GM21381 (cell line): ENCODE data around the gene LATS1.
"Not testable (repeated sequence)": the region's sequence is repeated elsewhere in the genome, so short reads cannot be mapped to it uniquely, and the experiment has no call there.

Source experiments
- ATAC-seq: cut with Tn5 transposase; IDR thresholded peaks from one replicate; pipeline ENCODE4 v1.9.1; 2021; ENCODE audit warnings: mild to moderate bottlenecking, moderate library complexity; ENCODE audit not compliant: unreplicated experiment

The LATS1 gene

GRCh38 chr6:149717588-149718458, at the start of gene LATS1:
Gene LATS1, minus strand, starts transcription at chr6:149718101. Its CDS starts 15,975 bp downstream, at chr6:149702126.
- peak; percentile 83 for ATAC-seq

DNA sequence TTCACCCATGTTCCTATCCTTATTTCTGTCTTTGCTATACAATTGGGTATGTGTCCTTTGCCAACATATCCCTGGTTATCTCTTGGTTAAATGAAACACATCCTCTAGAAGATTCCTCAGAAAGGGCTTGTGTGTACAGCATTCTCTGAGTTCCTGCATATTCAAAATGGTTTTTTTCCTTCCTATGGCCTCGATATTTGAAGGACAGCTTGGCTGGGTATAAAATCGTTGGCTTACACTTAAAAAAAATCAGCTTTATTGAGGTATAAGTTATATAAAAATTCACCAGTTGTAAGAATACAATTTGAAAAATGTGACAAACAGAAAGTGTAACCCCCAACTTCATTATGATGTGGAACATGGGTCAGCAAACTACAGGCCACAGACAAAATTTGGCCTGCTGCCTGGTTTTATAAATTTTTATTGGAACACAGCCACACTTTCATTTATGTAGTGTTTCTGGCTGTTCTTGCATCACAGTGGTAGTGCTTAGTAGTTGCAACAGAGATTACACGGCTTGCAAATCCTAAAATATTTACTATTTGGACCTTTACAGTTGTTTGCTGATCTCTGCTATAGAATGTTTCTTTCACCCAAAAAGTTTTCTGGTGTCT, 48.4 kb upstream of the LATS1 start:
- ATAC-seq, result no peak

- no peak for ATAC-seq
Measured at GRCh38 chr6:149763866-149764265, 46.0 kb upstream of the LATS1 start.

GRCh38 chr6:149761438-149761837, 43.5 kb upstream of the LATS1 start:
- peak; percentile 97 for ATAC-seq

GRCh38 chr6:149756261-149756636, 38.3 kb upstream of the LATS1 start:
- ATAC-seq, result no peak

- ATAC-seq, result peak; percentile 88
Measured at GRCh38 chr6:149755300-149756260, 37.7 kb upstream of the LATS1 start.

DNA sequence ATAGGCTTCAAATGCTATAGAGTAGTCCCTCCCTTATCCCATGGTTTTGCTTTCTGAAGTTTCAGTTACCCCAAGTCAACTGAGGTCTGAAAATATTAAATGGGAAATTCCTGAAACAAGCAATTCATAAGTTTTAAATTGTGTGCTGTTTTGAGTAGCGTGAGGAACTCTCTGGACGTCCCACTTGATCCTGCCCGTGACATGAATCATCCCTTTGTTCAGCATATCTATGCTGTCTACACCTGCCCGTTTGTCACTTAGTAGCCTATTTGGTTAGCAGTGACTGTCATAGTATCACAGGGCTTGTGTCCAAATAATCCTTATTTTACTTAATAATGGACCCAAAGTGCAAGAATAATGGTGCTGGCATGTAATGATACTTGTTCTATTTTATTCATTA, 36.6 kb upstream of the LATS1 start:
- no peak for ATAC-seq

DNA sequence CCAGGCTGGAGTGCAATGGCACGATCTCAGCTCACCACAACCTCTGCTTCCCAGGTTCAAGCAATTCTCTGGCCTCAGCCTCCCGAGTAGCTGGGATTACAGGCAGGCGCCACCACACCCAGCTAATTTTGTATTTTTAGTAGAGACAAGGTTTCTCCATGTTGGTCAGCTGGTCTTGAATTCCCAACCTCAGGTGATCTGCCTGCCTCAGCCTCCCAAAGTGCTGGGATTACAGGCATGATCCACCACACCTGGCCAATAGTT, 35.4 kb upstream of the LATS1 start:
- not testable (repeated sequence) for ATAC-seq

DNA sequence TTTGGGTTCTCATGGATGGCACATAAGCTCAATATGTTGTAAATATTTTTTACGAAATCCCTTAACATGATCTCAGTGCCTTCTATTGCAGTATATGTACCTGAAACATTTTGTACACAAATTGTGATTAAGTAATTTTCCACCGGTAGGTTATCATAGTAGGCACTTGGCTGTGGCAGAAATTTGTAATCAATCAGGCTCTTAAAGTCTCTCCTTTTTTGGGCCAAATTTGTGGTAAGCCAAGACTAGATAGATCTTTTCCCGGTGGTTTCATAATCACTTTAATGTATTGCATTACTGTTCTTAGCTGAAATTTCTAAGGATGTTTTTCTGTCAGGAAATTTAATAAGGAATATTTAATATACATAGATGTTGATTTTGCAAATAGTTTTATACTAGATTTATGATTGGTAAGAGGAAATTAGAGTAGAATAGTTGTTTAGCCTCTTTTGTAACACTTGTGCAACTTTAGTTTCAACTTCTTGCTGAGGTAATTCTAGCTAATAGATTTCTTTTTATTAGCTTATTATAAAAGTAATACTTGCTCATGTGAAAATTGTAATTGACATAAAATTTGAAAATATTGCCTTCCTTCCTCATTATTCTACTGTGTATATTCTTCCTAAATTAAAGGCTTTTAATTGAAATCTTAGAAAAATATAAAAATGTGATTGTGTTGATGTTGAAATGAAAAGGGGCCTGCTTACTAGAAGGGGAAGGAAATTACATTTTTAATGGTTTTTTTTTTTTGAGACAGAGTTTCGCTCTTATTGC, 34.9 kb upstream of the LATS1 start:
- ATAC-seq, result no peak

GRCh38 chr6:149751920-149752319, 34.0 kb upstream of the LATS1 start:
- ATAC-seq, result not testable (repeated sequence)

DNA sequence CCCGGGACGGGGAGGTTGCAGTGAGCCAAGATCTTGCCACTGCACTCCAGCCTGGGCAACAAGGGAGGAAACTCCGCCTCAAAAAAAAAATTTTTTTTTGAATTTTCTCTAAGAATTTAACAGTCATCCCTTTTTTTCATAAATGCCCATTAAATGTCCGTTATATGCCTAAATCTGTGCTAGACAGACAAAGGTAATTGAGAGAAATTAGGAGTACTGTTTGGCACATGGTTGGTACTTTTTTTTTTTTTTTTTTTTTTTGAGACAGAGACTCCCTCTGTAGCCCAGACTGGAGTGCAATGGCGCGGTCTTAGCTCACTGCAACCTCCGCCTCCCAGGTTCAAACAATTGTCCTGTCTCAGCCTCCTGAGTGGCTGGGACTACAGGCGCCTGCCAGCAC, 33.3 kb upstream of the LATS1 start:
- ATAC-seq, result no peak

- ATAC-seq, result peak; percentile 35
Measured at GRCh38 chr6:149750136-149750609, 32.3 kb upstream of the LATS1 start.

GRCh38 chr6:149749594-149750135, 31.8 kb upstream of the LATS1 start, which contains the start of gene PCMT1:
Gene PCMT1, plus strand, starts transcription at chr6:149749741. Its CDS starts 161 bp downstream, at chr6:149749902.
- ATAC-seq, result peak; percentile 85

DNA sequence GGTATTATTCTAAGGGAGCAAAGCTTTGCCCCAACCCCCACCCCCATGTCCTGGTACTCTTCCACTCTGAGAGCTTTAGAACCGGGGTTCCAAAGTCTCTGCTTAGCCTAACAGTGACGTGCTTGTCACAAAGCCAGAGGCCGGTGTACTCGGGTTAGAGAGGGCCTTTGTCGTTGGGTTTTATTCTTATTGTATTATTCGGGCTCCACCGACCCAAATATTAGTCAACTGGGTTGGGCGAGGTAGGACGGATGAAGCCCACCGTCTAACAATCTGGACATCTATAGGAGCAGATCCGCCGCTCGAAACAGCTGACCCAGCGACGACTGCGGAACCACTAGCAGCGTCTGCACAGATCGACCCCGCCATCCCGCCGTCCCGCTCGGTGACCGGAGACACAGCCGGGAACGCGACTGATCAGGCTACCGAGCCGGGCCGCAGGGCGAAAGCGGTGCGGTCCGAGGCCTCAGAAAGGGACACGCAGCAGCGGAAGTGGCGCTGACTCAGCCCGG, 31.2 kb upstream of the LATS1 start:
- not testable (repeated sequence) for ATAC-seq

DNA sequence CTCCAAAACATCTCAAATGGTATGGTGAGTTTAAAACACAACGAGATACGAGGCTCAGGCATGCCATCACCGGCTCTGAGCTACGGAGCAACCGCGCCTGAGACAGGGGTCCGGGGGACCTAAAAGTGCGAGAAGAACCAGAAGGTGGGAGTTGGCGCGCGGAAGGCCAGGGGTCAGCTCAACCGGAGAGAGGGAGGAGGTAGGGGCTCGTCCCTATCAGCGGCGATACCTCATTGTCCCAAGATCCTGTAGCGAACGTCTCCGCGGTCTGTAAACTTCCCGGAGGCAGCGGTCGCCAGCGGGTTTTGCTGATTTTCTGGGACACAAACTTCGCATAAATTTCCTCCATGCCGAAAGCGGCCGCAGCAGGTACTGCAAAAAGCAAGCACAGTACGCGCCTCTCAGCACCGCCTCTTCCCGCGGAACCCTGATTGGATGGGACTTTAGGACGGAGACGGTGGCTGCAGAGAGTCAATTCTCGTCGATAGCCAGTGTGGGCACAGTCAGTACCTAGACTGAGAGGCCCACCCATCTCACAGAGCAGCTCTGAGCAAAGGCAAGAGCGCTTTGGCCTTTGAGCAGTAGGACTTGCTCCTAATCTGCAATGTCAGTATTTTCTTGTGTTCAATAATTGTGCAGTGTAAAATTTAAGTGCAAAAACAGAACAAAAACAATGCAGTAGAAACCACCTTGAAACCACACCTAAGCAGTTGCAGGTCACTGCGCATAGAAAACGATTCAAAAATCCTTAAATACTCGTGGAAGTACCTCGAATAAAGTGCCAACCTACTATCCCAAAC, 28.4 kb upstream of the LATS1 start, which contains the start of gene NUP43:
TSS of gene NUP43 (minus strand) at position 383 of the 800 bp plus-strand sequence. CDS start at position 349, 34 bp downstream.
- peak; percentile 51 for ATAC-seq

DNA sequence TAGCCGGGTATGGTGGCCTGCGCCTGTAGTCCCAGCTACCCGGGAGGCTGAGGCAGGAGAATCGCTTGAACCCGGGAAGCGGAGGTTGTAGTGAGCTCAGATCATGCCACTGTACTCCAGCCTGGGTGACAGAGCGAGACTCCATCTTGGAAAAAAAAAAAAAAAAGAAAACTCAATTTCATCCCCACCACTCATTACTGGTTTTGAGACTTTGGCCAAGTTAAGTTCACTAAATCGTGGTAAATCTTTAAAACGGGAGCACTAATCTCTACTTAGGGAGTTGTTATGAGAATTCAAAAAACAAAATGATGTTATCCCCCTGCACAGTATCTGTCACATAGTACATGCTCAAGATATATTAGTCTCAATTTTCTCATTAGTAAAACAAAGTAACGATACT, 27.4 kb upstream of the LATS1 start:
- ATAC-seq, result not testable (repeated sequence)

DNA sequence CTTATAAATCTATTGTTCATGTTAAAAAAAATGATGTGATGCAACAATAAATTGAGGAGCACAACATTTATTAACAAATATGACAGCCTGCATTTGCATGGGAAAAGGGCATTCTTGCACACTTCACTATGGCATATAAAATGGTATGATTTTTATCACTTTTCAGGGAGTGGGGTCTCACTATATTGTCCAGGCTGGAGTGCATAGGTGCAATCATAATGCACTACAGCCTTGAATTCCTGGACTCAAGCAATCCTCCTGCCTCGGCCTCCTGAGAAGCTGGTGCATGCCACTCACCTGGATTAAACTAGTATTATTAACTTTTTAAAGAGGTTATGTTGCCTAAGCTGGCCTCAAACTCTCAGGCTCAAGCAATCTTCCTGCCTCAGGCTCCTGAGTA, 17.0 kb upstream of the LATS1 start:
- ATAC-seq, result no peak

DNA sequence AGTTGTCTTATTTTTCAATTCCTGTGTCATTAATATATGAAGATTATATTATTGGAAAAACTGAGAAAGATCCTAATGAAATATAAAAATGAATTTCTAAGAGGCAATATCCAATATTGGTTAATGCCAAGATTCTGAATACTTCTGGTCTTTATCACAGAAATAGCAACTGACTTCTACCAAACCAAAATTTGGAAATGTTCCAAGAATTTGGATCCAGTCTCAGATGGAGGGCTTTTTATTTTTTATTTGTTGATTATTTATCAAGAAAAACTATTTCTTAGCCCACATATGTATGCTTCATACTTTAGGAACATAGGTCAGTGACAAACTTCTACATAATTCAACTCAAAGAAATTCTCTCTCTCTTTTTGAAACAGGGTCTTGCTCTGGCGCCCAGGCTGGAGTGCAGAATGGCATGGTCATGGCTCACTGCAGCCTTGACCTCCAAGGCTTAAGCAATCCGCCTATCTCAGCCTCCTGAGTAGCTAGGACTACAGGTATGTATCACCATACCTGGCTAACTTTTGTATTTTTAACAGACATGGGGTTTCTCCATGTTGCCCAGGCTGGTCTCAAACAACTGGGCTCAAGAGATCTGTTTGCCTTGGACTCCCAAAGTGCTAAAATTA, 15.3 kb upstream of the LATS1 start:
- ATAC-seq, result no peak
